ENCODE results near the gene SFXN3. TPM values are rescaled to one million over a fixed set of nuclear protein-coding genes. Genes with fewer than 3 reads are reported as not detected.

Gene SFXN3
- total and polyA plus RNA-seq, 2 of the 13 experiments (the other 11 are each of a cell fraction or from before 2014, with no cell fraction given), result 16.8 to 71.5 TPM

GRCh38 chr10:100998991-100999741 lies 31.9 kb upstream of the SFXN3 start (continued):
- no peak for TF ChIP-seq ZNF335 (CRISPR knock-in tag; IDR thresholded peaks at IDR 0.05)
- 0 out of 2 replicates have a peak, but pooled peaks have one; percentile 31 for TF ChIP-seq ZNF792 (CRISPR knock-in tag; IDR thresholded peaks at IDR 0.05)
- peak; percentile 59 for TF ChIP-seq ZNF770 (CRISPR knock-in tag; IDR thresholded peaks at IDR 0.05)
- TF ChIP-seq HOXA7 (CRISPR knock-in tag; IDR thresholded peaks at IDR 0.05), result no peak
- TF ChIP-seq MLX (CRISPR knock-in tag; IDR thresholded peaks at IDR 0.05), result no peak; the same call in 1 of the 2 replicates
- no peak for TF ChIP-seq AHR (CRISPR knock-in tag; IDR thresholded peaks at IDR 0.05)
- TF ChIP-seq ZNF512 (CRISPR knock-in tag; IDR thresholded peaks at IDR 0.05), result no peak
- TF ChIP-seq GABPB1 (CRISPR knock-in tag; IDR thresholded peaks at IDR 0.05), result peak; percentile 70; the same call in 1 of the 2 replicates
- no peak for TF ChIP-seq NKX3-1 (CRISPR knock-in tag; IDR thresholded peaks at IDR 0.05)
- no peak for TF ChIP-seq SMARCC2 (IDR thresholded peaks at IDR 0.05)
- TF ChIP-seq ZNF597 (CRISPR knock-in tag; IDR thresholded peaks at IDR 0.05), result no peak
- TF ChIP-seq RXRA (CRISPR knock-in tag; IDR thresholded peaks at IDR 0.05), result peak; percentile 64; the same call in 1 of the 2 replicates
- no peak for TF ChIP-seq STAT5B (CRISPR knock-in tag; IDR thresholded peaks at IDR 0.05)
- no peak for TF ChIP-seq ZMYM4 (CRISPR knock-in tag; IDR thresholded peaks at IDR 0.05)
- peak; percentile 29; the same call in 1 of the 2 replicates for TF ChIP-seq SMC3 (IDR thresholded peaks at IDR 0.05; ENCODE audit: low read length)
- TF ChIP-seq ZBTB4 (CRISPR knock-in tag; IDR thresholded peaks at IDR 0.05; ENCODE audit: borderline replicate concordance), result no peak
- no peak for TF ChIP-seq DDIT3 (CRISPR knock-in tag; IDR thresholded peaks at IDR 0.05)
- TF ChIP-seq KLF9 (CRISPR knock-in tag; IDR thresholded peaks at IDR 0.05; ENCODE audit: low read depth), result no peak
- no peak for TF ChIP-seq CBX1 (IDR thresholded peaks at IDR 0.05; ENCODE audit: low read depth)
- no peak for TF ChIP-seq ZFAT (CRISPR knock-in tag; conservative IDR thresholded peaks at IDR 0.05)
- no peak for TF ChIP-seq JDP2 (CRISPR knock-in tag; IDR thresholded peaks at IDR 0.05; ENCODE audit: borderline replicate concordance)
